Stomach (tissue), 4 donors: Measurements from ENCODE around the gene CLEC19A.

Experiments used
- EP300 ChIP-seq: sonication (generic); formaldehyde crosslinking; IDR thresholded peaks from one replicate; pipeline ENCODE4 v1.6.1; 2017; ENCODE audit warnings: antibody characterized with exemption
- POLR2A ChIP-seq, 4 donors: fragments of 450-650 bp; IDR thresholded peaks; one replicate each; pipeline ENCODE4 v1.6.1; 2016; ENCODE audit warnings: antibody characterized with exemption in 4 of 4, control low read depth in 2 of 4, mild to moderate bottlenecking in 1 of 4, moderate library complexity in 1 of 4
- POLR2AphosphoS5 ChIP-seq, 3 donors: sonication (generic); formaldehyde crosslinking; IDR thresholded peaks; one replicate each; pipeline ENCODE4 v1.6.1; 2016; ENCODE audit warnings: antibody characterized with exemption in 3 of 3
- TF ChIP-seq, protein P1 (sequence below), 7 experiments: fragments of 450-650 bp in 4 of 7; fragments of 200-600 bp in 3 of 7; sonication (generic) in 3 of 7; IDR thresholded peaks; one replicate each; pipeline ENCODE4 v1.5.1; 2016 to 2019; ENCODE audit warnings: antibody characterized with exemption in 7 of 7, control low read depth in 2 of 7, mild to moderate bottlenecking in 1 of 7

DNA sequence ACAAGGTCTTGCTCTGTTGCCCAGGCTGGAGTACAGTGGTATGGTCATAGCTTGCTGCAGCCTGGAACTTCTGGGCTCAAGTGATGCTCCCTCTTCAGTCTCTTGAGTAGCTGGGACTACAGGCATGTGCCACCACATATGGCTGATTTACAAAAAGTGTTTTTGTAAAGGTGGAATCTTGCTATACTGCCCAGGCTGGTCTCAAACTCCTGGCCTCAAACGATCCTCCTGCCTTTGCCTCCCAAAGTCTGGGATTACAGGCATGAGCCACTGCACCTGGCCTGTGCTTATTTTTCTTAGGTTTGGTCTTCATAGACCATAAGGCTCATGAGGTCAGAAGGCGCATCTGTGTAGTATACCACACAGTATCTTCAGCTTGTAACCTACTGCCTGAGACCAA, 5.3 kb downstream of the CLEC19A start:
- TF ChIP-seq, protein P1, sequence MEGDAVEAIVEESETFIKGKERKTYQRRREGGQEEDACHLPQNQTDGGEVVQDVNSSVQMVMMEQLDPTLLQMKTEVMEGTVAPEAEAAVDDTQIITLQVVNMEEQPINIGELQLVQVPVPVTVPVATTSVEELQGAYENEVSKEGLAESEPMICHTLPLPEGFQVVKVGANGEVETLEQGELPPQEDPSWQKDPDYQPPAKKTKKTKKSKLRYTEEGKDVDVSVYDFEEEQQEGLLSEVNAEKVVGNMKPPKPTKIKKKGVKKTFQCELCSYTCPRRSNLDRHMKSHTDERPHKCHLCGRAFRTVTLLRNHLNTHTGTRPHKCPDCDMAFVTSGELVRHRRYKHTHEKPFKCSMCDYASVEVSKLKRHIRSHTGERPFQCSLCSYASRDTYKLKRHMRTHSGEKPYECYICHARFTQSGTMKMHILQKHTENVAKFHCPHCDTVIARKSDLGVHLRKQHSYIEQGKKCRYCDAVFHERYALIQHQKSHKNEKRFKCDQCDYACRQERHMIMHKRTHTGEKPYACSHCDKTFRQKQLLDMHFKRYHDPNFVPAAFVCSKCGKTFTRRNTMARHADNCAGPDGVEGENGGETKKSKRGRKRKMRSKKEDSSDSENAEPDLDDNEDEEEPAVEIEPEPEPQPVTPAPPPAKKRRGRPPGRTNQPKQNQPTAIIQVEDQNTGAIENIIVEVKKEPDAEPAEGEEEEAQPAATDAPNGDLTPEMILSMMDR (IDR thresholded peaks at IDR 0.05): no peak
- TF ChIP-seq POLR2A (IDR thresholded peaks at IDR 0.05) (no peak), POLR2AphosphoS5 (IDR thresholded peaks at IDR 0.05) (no peak), EP300 (no peak)
